ENCODE data around the gene NELFA.

- no peak for TF ChIP-seq CTCF (conservative IDR thresholded peaks at IDR 0.05 in 1 of 2, IDR thresholded peaks at IDR 0.05 in 1 of 2; ENCODE audit: low read depth in 1 of 2, low read length in 2 of 2)
- no peak for TF ChIP-seq EZH2 (IDR thresholded peaks at IDR 0.05; ENCODE audit: low read length, missing control alignments)
Observed at GRCh38 chr4:1964971-1965370, 43.8 kb downstream of the NELFA start.

Measured in fibroblast of lung (primary cell).